Breast epithelium (tissue), 3 donors: ENCODE measurements around the gene SLC2A13.

Experiments used
- POLR2A ChIP-seq: fragments of 450-650 bp; IDR thresholded peaks from one replicate; pipeline ENCODE4 v1.6.1; 2016; ENCODE audit warnings: antibody characterized with exemption, mild to moderate bottlenecking, moderate library complexity
- TF ChIP-seq, protein P1 (sequence below), 3 donors: fragments of 450-650 bp; IDR thresholded peaks; one replicate each; pipeline ENCODE4 v1.5.1; 2016 to 2017; ENCODE audit warnings: antibody characterized with exemption in 3 of 3, mild to moderate bottlenecking in 3 of 3, moderate library complexity in 3 of 3

DNA sequence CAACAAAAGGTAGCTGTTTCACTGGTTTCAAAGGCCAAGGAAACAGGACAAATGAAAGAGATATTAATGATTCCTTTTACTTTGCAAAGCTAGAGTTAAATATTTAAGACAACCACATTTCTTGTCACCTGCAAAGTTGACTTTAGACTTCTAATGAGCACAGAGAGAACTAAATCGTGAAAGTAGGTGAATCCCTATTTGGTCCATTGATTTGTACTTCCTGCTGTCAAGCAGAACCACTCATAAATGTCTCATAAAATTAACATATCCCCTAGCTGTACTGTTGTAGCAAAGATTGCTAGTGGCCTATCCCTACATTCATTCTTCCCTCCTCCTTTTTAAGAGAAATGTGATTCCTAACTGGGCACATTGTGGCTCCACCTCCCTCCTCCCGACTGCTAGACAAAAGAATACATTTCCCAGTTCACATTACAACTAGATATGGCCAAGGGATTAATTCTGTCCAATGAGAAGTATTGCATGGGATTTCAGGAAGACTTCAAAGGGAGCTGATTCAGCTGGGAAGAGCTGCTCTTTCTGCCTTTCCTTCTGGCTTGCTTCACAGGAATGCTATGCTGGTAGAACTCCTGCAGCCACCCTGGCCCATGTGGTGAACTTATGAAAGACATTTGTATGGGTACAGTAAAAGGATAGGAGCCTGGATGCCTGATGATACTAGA lies 258.8 kb downstream of the SLC2A13 start:
- TF ChIP-seq, protein P1, sequence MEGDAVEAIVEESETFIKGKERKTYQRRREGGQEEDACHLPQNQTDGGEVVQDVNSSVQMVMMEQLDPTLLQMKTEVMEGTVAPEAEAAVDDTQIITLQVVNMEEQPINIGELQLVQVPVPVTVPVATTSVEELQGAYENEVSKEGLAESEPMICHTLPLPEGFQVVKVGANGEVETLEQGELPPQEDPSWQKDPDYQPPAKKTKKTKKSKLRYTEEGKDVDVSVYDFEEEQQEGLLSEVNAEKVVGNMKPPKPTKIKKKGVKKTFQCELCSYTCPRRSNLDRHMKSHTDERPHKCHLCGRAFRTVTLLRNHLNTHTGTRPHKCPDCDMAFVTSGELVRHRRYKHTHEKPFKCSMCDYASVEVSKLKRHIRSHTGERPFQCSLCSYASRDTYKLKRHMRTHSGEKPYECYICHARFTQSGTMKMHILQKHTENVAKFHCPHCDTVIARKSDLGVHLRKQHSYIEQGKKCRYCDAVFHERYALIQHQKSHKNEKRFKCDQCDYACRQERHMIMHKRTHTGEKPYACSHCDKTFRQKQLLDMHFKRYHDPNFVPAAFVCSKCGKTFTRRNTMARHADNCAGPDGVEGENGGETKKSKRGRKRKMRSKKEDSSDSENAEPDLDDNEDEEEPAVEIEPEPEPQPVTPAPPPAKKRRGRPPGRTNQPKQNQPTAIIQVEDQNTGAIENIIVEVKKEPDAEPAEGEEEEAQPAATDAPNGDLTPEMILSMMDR (IDR thresholded peaks at IDR 0.05), result no peak
- TF ChIP-seq POLR2A, result no peak
